HG02759 (cell line): ENCODE results near the gene RRAD.
"Not testable (repeated sequence)": the region's sequence is repeated elsewhere in the genome, so short reads cannot be mapped to it uniquely, and the experiment has no call there.

Source experiments
- ATAC-seq: cut with Tn5 transposase; IDR thresholded peaks from one replicate; pipeline ENCODE4 v1.9.1; 2021; ENCODE audit warnings: mild to moderate bottlenecking, moderate library complexity; ENCODE audit not compliant: unreplicated experiment

RRAD gene

GRCh38 chr16:66925322-66925840 lies at the start of gene RRAD:
Gene RRAD (minus strand): TSS chr16:66925535. CDS start chr16:66925179, 356 bp downstream.
- no peak for ATAC-seq

- ATAC-seq = not testable (repeated sequence)
These were observed 49.6 kb upstream of the RRAD start for GRCh38 chr16:66974932-66975246.

DNA sequence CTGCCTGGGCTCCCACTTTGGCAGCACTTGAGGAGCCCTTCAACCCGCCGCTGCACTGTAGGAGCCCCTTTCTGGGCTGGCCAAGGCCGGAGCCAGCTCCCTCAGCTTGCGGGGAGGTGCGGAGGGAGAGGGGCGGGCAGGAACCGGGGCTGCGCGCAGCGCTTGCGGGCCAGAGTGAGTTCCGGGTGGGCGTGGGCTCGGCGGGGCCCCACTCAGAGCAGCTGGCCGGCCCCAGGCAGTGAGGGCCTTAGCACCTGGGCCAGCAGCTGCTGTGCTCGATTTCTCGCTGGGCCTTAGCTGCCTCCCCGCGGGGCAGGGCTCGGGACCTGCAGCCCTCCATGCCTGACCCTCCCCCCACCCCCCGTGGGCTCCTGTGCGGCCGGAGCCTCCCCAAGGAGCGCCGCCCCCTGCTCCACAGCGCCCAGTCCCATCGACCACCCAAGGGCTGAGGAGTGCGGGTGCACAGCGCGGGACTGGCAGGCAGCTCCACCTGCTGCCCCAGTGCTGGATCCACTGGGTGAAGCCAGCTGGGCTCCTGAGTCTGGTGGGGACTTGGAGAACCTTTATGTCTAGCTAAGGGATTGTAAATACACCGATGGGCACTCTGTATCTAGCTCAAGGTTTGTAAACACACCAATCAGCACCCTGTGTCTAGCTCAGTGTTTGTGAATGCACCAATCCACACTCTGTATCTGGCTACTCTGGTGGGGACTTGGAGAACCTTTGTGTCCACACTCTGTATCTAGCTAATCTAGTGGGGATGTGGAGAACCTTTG lies 49.0 kb upstream of the RRAD start:
- ATAC-seq = not testable (repeated sequence)

- ATAC-seq = no peak
These were observed 48.4 kb upstream of the RRAD start for GRCh38 chr16:66973716-66974115.

- ATAC-seq = no peak
These were observed 47.6 kb upstream of the RRAD start for GRCh38 chr16:66972983-66973382.

DNA sequence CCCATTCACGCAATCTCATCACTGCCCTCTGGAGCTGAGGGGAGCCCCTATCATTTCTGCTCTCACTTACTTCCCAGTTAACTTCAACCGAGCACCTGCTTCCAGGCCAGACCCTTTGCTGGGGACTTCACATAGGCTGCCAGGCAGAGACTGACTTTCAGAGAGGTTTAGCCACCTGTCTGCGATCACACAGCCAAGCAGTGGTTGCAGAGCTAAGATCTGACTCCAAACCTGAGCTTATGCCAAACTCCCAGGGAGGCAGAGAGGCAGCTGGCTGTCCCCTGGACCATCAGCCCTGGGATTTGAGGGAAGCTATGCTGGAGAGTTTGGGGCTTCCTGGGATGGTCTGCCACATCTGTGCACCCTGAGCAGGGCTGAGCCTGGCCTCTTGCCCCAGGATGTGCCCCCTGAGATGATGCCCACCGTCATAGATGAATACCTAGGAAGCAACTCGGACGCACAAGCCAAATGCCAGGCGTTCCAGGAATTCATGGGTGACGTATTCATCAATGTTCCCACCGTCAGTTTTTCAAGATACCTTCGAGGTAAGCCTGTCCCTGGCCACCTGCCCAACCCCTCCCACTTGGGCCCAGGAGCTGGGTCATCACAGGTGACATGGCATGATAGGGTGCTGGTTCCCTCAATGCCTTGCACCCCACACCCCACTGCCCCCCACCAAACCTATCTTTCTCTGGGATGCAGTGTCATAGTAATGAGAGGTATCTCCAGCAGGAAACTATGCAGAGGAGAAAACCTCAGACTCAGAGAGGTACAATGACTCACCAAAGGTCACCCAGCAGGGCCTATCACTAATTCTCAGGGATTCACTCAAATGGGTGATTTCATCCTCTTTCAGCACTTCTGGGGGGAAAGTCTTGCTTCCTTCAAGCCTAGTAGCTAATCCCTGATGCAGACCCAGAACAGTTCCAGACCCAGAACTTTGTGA lies 45.7 kb upstream of the RRAD start:
- no peak for ATAC-seq

DNA sequence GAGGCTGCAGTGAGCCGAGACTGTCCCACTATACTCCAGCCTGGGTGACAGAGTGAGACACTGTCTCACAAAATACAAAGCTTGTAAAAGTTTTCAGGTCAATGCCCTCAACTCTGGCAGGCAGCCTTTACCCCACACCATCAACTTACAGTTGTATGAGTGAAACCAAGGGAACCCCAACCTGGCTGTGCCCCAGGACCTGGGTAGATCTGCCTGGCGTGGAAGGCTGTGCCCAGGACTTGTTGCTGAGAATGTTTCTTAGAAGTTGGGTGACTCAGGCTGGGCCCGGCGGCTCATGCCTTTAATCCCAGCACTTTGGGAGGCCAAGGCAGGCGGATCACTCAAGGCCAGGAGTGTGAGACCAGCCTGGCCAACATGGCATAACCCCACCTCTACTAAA lies 43.5 kb upstream of the RRAD start:
- ATAC-seq = no peak

DNA sequence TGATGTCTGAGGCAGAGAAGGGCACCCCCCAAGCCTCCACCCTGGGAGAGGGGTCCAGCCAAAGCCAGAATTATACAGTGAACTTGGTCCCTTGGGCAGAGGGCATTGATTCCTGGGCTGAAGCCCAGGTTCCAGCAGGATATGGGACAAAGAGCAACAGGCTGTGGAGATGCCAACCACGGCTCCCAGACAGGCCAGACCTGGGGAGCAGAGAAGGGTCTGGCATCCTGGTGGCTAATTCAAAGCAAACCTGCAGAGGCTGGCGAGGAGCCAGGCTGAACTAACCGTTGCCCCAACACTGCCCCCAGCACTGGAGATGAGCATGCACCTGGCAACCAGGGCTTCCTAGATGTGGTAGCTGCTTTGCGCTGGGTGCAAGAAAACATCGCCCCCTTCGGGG lies 38.7 kb upstream of the RRAD start:
- no peak for ATAC-seq

- ATAC-seq = no peak
These were observed 36.6 kb upstream of the RRAD start for GRCh38 chr16:66961914-66962313.

GRCh38 chr16:66961065-66961744 lies 35.9 kb upstream of the RRAD start, which contains the start of gene CES3:
Gene CES3 (plus strand): TSS chr16:66961266. CDS start chr16:66961308, 42 bp downstream.
- ATAC-seq = peak; percentile 85

DNA sequence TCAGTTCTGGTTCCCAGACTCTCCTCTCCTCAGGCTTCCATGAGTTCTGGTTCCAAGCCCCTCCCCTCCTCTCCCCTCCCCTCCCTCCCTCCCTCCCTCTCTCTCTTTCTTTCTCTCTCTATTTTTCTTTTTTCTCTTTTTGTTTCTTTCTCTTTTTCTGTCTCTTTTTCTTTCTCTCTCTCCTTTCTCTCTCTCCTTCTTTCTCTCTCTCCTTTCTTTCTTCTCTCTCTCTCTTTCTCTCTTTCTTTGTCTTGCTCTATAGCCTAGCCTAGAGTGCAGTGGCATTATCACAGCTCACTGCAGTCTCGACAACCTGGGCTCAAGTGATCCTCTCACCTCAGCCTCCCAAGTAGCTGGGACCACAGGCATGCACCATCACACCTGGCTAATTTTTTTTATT lies 34.9 kb upstream of the RRAD start:
- no peak for ATAC-seq

- no peak for ATAC-seq
These were observed 34.4 kb upstream of the RRAD start for GRCh38 chr16:66959704-66960161.

- ATAC-seq = no peak
These were observed 33.7 kb upstream of the RRAD start for GRCh38 chr16:66958857-66959703.

- not testable (repeated sequence) for ATAC-seq
These were observed 30.8 kb upstream of the RRAD start for GRCh38 chr16:66956154-66956457.

DNA sequence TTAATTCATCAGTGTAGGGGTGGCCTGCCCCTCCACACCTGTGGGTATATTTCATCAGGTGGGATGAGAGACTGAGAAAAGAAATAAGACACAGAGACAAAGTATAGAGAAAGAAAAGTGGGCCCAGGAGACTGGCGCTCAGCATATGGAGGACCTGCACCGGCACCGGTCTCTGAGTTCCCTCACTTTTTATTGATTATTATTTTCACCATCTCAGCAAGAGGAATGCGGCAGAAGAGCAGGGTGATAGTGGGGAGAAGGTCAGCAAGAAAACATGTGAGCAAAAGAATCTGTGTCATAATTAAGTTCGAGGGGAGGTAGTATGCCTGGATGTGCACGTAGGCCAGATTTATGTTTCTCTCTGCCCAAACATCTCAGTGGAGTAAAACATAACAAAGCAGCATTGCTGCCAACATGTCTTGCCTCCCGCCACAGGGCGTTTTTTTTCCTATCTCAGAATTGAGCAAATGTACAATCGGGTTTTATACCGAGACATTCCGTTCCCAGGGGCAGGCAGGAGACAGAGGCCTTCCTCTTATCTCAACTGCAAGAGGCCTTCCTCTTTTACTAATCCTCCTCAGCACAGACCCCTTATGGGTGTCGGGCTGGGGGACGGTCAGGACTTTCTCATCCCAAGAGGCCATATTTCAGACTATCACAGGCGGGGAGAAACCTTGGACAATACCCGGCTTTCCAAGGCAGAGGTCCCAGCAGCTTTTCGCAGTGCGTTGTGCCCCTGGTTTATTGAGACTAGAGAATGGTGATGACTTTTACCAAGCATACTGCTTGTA lies 30.2 kb upstream of the RRAD start:
- not testable (repeated sequence) for ATAC-seq

DNA sequence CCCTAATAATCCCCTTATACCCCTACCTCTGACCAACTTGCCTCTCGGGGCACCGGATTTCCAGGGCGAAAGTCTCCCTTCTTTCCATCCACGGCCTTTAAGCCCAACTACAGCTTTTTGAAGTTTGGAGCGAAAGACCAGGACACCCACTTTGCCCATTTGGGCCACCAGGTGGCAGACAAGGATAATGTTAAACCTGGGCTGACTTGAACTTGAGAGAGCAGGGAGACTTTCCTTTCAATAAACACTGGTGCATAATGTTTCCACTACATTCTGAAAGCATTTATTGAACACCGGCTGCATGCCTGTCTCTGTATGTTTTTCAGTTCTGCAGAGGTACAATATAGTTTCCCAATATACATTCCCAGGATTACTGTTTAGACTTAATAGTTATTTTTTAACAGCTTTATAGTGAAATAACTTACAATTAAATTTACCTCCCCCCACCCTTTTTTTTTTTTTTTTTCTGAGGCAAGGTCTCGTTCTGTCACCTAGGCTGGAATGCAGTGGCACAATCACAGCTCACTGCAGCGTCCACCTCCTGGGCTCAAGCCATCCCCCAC lies 28.8 kb upstream of the RRAD start:
- ATAC-seq = peak; percentile 40

GRCh38 chr16:66953462-66954096 lies 28.2 kb upstream of the RRAD start:
- no peak for ATAC-seq

- ATAC-seq = no peak
These were observed 27.2 kb upstream of the RRAD start for GRCh38 chr16:66952430-66953110.
